ENCODE measurements around the gene FH.

FH gene

DNA sequence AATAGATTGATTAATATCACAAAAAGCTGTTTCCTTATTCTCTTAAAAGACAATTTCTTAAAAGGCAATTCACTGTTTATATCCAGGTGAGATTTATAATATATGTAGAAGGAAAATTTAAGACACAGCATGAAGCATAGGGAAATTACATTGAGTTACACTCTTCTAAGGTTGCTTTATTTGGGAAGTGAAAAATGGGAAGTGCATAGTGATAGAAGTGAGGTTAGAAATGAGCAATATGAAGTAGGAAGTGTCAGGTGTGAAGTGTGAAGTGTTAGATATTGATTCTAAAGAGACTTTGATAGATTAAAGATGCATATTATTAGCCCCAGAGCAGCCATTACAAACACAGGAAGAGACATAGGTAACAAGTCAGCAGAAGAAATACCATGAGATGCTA lies 40.3 kb downstream of the FH start:
- no peak for DNase-seq (ENCODE audit: low read depth)
- TF ChIP-seq CTCF (IDR thresholded peaks at IDR 0.05; ENCODE audit: insufficient read depth, low read depth, low read length, missing control alignments), result no peak
- H3K4me3 ChIP-seq (ENCODE audit: low read length), result no peak overlapping the region

DNA sequence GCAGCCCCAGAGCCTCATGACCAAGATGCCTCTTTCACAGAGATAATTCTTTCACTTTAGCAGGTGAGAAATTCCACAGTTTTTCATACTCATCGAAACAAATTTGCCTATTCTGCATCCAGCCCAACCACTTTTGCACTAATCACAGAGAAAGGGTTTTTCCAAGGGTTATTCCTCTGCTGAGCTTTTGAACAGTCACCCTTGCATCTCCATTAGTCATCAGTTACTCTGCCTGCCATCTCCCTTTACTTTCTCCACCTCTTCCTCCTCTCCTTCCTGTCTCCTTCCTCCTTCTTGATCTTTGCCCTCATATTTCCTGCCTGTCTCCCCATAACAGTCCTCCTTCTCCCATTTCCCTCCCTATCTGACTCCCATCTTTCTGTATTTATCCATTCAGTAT lies 43.9 kb downstream of the FH start:
- H3K4me3 ChIP-seq (ENCODE audit: low read length), result no peak overlapping the region
- TF ChIP-seq CTCF (IDR thresholded peaks at IDR 0.05; ENCODE audit: insufficient read depth, low read depth, low read length, missing control alignments), result no peak
- peak; percentile 70 for DNase-seq (ENCODE audit: low read depth)

GRCh38 chr1:241473026-241473425 lies 46.5 kb downstream of the FH start:
- H3K4me3 ChIP-seq (ENCODE audit: low read length), result no peak overlapping the region
- DNase-seq (ENCODE audit: low read depth), result no peak
- no peak for TF ChIP-seq CTCF (IDR thresholded peaks at IDR 0.05; ENCODE audit: insufficient read depth, low read depth, low read length, missing control alignments)

- DNase-seq (ENCODE audit: low read depth), result no peak
- TF ChIP-seq CTCF (IDR thresholded peaks at IDR 0.05; ENCODE audit: insufficient read depth, low read depth, low read length, missing control alignments), result no peak
- H3K4me3 ChIP-seq (ENCODE audit: low read length), result no peak overlapping the region
Observed at GRCh38 chr1:241470908-241471590, 48.5 kb downstream of the FH start.

GRCh38 chr1:241470361-241470760 lies 49.2 kb downstream of the FH start:
- no peak for DNase-seq (ENCODE audit: low read depth)
- TF ChIP-seq CTCF (IDR thresholded peaks at IDR 0.05; ENCODE audit: insufficient read depth, low read depth, low read length, missing control alignments), result no peak
- H3K4me3 ChIP-seq (ENCODE audit: low read length), result no peak overlapping the region

DNA sequence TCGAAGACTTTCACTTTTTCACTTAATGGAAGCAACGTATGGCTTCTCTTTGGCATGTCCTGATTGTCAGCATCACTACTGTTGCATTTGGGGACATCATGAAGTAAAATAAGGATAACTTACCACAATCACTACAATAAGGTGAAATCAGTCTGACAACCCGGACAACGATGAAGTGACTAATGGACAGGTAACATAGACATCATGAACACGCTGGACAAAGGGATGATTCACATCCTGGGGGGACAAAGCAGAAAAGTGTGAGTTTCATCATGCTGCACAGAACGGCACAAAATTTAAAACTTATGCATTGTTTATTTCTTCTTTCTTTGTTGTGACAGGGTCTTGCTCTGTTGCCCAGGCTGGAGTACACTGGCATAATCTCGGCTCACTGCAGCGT lies 53.9 kb downstream of the FH start:
- H3K4me3 ChIP-seq (ENCODE audit: low read length), result no peak overlapping the region
- peak; percentile 70 for DNase-seq (ENCODE audit: low read depth)
- TF ChIP-seq CTCF (IDR thresholded peaks at IDR 0.05; ENCODE audit: insufficient read depth, low read depth, low read length, missing control alignments), result no peak

DNA sequence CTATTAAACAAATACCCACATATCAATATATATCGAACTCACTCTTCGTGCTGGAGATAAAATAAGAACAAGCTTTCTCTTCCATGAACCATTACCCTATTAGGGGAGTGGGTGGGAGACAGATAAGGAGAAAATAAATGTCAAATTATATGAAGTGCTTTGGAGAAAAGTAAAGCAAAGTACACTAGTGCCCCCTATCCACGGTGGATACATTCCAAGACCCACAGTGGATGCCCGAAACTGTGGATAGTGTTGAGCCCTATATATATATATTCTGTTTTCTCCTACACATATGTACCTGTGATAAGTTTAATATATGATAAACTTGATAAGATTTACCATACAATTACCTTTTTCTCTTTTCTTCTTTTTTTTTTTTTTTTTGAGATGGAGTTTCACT lies 54.6 kb downstream of the FH start:
- H3K4me3 ChIP-seq (ENCODE audit: low read length), result no peak overlapping the region
- no peak for DNase-seq (ENCODE audit: low read depth)
- TF ChIP-seq CTCF (IDR thresholded peaks at IDR 0.05; ENCODE audit: insufficient read depth, low read depth, low read length, missing control alignments), result no peak

All from epithelial cell of esophagus (primary cell).